Activated CD4-positive, CD25-positive, alpha-beta regulatory T cell treated with anti-CD3 and anti-CD28 coated beads, Interleukin-2, amount 50 U/mL, for 16 hours (primary cell): ENCODE data around the gene SLK.

ENCODE experiments used
- DNase-seq: peaks from one replicate; pipeline ENCODE4 v3.0.0-alpha.2; 2020; ENCODE audit warnings: low read depth, low spot score

The SLK gene

GRCh38 chr10:104033401-104033930 is 66.5 kb downstream of the SLK start:
- DNase-seq: no peak

DNA sequence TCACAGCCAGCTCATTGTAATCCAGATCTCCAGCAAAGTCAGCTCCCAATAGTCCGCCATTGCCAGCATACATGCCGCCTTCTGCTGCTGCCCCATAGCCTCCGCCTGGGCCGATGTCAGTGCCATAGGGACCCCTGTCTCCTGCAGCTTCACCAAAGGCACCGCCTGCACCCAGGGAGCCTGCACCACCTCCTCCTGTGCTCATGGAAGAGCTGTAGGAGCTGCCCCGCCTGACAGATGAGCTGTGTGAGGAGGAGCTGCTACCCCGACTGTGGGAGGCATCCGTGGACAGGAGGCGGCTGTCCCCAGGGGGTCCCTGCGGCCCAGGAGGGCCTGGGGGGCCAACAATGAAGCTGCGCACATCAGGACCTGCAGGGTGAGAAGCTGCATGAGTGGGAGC is 67.0 kb downstream of the SLK start:
- no peak for DNase-seq

- DNase-seq: no peak
These were observed 67.7 kb downstream of the SLK start for GRCh38 chr10:104034401-104035193.

GRCh38 chr10:104035194-104036068 is 68.5 kb downstream of the SLK start:
- no peak for DNase-seq

DNA sequence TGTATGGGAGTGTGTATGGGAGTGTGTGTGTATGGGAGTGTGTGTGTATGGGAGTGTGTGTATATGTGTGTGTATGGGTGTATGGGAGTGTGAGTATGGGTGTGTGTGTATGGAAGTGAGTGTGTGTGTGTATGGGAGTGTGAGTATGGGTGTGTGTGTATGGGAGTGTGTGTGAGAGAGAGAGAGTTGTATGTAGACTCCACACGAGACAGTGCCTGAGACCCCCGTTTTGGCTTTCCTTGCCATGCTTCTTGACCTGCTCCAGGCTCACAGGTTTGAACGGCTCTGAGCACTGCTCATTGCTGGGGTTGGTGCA is 69.1 kb downstream of the SLK start:
- DNase-seq: no peak

- DNase-seq: no peak
These were observed 69.7 kb downstream of the SLK start for GRCh38 chr10:104036518-104037260.

DNA sequence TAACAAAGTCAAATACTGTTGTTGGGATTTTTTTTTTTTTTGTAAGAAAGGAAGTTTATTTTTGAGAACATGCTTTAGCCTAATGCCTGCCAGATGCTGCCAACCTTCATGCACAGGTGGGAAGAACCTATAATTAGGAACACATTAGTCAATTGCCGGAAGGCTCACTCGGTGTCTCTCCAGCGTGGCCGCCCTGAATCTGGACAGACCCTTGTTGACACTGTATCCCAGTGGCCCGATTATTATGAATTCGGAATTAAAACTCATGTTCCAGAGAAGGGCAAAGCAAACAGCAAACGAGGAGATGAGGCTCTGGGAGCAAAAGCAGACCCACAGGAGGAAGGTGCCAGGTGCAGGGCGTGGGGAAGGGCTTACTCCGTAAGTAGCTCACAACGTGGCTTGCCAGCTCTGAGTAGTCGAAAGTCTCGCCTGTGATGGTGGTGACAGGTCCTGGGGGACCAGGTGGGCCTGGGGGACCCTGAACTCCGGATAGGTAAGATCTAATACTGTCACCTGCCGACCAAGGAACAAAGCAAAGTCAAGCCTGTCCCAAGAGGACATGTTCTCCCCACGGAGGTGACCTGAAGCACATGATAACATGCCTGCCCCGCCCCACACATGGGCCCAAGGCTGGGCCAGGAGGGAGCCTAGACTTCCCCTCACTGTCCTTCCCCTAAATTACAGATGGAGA is 70.5 kb downstream of the SLK start:
- no peak for DNase-seq

DNA sequence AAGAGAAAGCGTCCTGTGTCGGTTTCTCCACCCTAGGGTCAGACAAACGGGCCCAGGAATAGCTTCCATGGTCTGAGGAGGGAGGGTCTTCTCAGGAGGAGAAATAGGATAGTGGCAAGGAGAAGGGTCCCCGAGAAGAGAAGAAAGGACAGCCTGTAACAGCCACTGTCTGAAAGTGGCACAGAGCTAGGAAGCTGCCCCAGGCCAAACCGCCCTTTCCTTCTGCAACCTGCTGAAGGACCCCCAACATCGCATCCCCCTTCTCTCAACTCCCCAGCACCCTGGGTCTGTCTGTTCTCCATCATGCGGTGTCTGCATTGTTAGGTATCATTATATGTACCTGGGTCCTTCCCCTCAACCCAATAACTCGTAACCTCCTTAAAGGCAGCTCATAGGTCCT is 71.6 kb downstream of the SLK start:
- no peak for DNase-seq

- DNase-seq: no peak
These were observed 72.2 kb downstream of the SLK start for GRCh38 chr10:104038958-104039752.

DNA sequence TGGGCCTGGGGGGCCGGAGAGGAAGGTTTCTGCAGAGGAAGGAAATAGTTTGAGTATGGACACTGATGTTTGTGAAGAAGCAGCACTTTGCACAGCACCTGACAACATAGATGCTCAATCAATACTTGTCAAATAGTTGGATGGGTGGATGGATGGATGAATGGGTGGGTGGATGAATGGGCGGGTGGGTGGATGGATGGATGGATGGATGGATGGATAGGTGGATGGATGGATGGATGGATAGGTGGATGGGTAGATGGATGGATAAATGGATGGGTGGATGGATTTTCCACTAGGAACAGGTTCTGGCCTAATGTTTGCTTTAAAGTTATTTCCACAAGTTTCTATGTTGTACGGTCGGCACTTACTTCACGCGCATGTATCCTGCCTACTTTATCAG is 73.4 kb downstream of the SLK start:
- DNase-seq: no peak

DNA sequence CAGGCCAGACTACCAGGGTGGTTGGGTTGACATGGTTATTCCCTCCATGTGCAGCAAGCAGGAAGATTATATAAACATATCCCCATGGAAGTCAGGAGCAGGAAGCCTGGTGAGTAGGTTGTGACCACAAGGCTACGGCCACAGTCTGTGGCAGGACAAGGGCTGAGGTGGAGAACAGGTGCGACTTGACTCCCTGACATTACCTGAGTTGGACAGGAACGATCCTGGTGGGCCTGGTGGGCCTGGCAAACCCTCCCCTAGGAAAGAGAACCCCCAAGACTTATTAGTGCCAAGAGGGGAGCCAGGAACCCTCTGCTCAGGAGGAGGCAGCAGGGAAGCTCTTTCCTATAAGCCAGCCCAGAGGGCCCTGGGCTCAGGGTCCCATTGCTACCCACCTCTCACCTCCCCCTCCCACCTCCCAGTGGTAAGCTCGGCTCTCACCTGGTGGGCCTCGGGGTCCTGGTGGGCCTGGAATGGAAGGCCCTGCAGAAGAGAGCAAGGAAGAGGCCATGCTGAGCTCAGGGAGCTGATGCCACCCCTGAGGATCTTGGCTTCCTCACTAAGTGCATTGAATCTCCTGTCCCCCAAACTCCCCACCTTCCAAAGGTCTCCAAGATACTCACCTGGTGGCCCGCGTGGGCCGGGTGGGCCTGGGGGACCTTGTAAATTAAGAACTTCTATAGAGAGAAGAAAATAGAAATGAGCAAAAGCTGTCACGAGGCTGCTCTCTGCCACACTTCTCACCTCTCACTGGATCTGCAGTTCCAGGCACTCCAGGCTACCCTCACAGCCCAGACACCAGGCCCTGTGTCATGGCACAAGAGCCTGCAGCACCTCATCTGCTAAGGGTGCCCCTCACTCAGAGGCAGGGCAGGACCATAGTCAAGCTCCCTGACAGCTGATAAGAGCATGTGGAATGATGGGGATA is 74.2 kb downstream of the SLK start:
- DNase-seq: no peak

- DNase-seq: no peak
These were observed 75.1 kb downstream of the SLK start for GRCh38 chr10:104041891-104042535.

GRCh38 chr10:104043185-104043830 is 76.4 kb downstream of the SLK start:
- DNase-seq: no peak

- no peak for DNase-seq
These were observed 76.9 kb downstream of the SLK start for GRCh38 chr10:104043854-104044253.

DNA sequence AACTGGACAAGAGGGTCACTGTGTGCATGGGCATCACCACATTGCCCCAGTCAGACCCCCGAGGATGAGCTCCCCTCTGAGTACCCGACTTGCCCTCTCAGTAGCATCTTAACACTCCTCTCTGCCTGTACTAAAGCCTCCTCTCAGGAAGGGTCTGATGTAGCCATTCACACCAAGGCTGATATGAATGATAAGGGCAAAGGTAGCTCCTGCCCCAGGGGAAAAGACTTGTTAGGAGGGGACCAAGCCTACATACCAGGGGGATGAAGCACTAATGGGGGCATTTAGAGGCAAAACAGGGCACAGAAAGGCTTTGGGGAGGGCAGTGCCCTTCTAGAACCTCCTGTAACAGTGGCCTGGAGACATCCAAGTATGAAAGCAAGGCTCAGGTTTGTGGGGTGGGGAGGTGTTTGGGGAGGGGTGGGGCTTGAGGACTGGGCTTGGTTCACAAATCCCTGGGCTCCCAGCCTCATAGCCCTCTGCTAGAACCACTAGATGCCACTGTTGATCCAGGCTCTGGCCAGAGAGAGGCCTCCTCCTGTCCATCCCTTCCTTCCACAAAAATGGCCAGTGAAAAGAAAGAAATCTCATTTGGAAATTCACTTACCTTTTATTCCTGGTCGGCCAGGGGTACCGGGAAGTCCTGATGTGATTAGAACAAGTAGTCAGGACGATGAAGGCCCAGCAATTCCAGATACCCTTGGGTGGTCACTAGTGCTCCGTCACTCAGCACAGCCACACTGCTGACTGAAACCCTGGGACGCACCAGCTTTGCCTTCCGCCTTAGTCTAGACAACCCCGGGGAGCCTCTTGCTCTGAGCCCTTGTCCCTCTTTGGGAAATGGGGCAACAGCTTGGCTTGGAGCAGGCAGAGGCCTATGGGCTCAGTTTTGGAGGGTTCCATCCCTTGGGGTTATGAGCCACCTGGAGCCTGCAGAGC is 78.5 kb downstream of the SLK start:
- no peak for DNase-seq

GRCh38 chr10:104046651-104047050 is 79.7 kb downstream of the SLK start:
- no peak for DNase-seq

GRCh38 chr10:104049504-104050250 is 82.7 kb downstream of the SLK start:
- no peak for DNase-seq
